GM18519 (cell line): Measurements from ENCODE around the gene KRTAP16-1.
"Not testable (repeated sequence)": the region's sequence is repeated elsewhere in the genome, so short reads cannot be mapped to it uniquely, and the experiment has no call there.

Experiments
- ATAC-seq: cut with Tn5 transposase; IDR thresholded peaks from one replicate; pipeline ENCODE4 v1.9.1; 2021; ENCODE audit warnings: mild to moderate bottlenecking, moderate library complexity; ENCODE audit not compliant: unreplicated experiment, low FRiP score

The KRTAP16-1 gene

DNA sequence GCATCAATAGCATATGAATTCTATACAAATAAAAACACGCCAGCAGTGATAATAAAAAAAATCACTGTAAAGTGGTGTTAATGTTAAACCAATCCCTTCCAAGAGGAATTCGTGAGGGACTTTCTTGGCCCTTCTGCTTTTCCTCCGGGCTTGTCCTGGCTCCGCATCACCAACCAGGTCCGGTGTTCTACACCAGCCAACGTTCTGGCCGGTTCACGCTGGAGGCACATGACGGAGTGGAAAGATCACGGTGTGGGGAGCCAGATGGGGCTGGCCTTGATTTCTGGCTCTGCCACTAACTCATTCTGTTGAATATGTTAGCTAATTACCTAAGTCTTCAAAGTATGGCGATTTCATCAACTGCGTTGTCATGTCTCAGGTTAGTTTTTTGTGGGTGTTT is 5.0 kb downstream of the KRTAP16-1 start:
- ATAC-seq = no peak

DNA sequence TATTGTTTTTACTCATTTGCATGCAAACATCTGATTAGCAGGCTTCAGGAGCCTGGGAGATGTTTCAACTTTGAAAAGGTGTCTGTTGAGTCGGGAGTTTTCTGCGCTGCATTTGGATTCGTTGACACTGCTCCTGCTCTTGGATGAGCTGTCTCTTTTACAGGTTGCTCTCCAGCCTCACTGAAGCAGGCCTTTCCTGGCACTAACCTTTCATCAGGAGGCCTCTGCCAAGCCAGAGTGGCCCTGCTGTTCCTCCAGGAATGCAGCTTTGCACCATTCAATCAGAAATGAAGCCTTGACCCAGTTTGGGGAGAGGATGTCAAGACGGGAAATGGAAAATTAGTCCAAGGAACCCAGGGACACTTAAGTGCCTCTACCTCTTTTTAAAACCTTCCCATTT is 6.1 kb downstream of the KRTAP16-1 start:
- ATAC-seq = no peak

DNA sequence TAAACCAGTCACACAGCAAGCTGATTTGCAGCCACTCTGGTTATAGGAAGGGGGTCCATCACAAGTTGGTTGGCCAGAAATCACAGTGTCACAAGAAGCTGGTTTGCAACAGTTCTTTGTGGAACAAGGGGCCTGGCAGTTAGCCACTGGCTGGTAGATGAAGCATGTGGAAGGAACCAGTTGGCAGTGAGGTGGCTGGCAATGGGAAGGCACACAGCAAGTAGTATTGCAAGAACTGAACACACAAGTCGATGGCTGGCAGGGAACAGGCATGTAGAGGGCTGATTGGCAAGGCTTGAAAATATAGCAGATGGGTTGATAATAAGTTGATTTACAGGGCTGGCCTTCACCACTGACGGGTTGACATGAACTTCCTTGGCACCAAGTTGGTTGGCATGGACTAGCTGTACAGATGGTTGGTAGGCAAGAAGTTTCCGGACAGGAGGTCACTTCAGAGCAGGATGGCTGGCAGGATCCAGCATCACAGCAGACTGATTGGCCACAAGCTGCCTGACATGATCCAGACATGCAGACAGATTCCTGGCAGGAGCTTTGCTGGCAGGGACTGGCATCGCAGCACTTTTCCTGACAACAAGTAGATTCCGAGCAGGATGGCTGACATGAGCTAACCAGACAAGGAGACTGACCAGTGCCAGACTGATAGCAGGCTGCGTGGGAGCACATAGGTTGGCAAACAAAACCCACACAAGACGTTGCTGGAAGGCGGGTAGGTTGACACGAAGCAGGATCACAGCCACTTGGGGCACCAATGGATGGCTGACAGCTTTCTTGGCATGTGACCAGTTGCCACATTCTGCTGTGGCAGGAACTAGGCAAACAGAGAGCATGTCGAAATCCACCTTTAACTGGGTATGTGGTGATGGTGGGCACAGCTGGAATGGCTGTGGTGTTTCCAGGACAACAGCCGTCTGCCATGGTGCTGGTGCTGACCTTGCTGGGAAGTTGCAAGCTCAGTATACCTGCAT is 6.9 kb downstream of the KRTAP16-1 start, which contains the start of gene KRTAP29-1:
KRTAP29-1 (minus strand) TSS at position 936 of the 986 bp plus-strand sequence; CDS start at position 936, 0 bp downstream.
- no peak for ATAC-seq

DNA sequence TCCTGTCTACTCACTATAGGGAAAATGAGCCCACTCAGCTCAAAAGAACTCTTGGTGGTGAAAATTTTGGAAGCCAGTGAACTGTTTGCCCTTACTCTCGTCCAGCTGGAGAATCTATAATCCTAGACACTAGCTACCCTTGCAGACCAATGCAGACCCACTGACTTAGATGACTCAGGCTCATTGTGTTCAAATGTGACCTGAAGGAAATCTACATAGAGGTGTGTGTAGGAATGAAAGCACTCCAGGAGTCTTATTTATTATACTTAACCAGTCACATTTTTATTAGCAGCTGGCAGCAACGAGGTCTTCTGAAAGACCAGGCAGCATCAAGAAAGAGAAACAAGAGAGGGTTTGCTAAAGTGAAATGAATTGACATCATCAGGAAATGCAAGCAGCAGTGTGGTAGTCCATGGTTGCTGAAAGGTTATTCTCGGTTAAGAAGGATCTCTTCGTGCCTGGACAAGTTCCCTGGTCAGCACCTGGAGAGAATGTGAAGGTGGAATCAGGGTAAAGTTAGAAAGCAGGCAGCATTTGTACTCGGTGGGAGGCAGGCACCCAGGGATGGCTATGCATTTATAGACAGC is 7.8 kb downstream of the KRTAP16-1 start:
- no peak for ATAC-seq

DNA sequence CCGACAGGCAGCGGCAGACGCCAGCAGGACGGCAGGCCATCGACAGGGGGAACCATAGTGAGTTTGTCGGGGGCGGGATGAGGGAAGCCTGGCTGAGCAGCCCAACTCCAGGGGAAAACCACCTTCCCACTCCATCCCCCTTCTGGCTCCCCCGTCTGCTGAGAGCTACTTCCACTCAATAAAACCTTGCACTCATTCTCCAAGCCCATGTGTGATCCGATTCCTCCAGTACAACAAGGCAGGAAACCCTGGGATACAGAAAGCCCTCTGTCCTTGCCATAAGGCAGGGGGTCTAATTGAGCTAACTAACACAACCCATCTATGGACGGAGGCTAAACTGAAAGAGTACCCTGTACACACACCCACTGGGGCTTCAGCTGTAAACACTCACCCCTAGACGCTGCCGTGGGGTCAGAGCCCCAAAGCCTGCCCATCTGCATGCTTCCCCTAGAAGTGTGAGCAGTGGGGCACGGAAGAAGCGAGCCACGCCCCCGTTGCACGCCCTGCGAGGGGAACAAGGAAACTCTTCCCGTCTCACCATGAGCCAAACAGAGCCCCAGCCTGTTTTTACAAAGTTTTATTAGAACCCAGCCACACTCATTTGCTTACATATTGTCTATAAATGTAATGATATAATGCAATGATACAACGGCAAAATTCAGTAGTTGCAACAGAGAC is 10.5 kb downstream of the KRTAP16-1 start:
- no peak for ATAC-seq

DNA sequence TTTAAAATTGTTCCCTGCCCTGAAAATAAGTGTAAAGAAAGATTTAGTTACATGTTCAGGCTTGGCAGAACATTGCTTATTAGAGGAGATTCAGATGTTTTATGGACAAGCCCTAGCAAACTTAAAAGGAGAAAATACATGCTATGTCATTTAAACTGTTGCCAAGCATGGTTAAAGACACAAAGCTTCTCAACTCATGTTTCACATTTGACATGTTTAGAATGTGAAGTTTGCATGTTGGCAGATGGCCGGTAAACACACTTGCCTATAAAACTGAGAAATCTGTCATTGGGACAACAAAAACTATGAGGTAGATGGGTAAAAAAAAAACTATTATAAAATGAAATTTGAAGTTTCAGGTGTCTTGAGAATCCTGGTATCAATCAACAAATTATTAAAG is 12.3 kb downstream of the KRTAP16-1 start:
- ATAC-seq = no peak

DNA sequence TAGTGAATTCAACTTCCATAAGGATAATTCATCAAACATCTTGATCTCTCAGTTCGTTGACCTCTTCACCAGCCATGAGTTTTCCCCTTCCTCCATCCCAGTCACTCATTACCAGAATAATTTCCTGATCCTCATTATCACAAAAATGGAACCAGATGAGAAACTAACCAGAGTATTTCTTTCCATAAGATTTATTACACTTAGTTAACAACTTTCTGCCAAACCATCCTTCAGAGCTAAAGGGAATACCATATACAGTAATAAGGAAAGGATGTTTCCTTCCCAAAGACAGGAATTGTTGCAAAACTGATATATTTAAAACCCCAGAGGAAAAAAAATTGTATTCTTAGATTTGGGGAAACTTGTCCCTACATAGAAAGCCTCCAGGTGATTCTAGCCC is 15.1 kb downstream of the KRTAP16-1 start:
- ATAC-seq = no peak

DNA sequence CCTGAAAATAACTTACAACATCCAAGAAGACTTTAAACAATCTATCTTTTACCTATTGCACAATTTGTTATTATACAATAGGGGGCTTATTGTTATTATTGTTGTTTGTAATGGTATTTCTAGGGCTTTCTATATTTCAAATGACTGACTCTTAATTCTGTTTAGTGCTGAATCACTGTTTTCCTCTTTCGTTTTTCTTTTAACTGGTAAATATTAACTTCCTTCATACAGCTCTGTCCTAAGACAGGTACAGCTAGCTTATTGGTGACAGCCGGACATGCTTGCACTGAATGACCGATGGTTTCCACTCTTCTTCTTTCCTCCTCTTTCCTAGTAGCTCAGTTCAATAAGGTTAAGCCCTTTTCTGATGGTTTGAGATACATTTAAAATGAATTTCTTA is 22.1 kb downstream of the KRTAP16-1 start:
- no peak for ATAC-seq

DNA sequence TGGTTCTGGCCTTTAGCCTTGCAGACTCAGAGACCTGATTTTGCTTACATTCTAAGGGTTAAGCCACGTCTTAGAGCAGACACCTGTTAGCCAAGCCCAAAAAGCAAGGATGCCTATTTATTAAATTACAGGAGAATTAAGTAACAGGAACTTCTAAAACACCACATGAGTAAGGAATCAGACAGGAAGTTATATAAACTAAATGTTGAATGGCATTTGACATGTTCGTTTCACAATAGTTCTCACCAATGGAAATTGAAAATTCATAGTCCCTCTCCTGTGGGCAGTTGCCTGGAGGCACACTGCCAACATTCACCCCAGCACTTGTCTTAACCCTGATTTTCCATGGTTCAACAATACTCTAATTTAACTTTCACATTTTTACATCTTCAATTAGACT is 24.6 kb downstream of the KRTAP16-1 start:
- no peak for ATAC-seq

DNA sequence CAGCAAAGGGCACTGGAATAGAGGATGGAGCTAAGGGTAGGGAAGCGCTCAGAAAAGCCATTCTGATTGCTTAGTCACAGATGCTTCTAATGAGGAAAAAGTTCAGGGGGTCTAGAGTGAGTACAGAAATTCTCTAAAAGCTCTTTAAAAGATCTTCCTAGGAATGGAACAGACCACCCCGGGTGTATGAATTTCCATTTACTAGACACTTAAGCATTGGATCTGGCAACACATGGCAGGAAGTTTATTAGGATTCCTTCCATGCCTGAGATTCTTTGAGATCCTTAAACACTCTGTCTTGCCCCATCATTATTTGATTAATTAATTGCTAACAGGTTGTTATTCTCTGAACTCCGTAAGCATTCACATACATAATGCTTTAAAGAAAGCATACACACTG is 25.1 kb downstream of the KRTAP16-1 start:
- ATAC-seq = no peak

DNA sequence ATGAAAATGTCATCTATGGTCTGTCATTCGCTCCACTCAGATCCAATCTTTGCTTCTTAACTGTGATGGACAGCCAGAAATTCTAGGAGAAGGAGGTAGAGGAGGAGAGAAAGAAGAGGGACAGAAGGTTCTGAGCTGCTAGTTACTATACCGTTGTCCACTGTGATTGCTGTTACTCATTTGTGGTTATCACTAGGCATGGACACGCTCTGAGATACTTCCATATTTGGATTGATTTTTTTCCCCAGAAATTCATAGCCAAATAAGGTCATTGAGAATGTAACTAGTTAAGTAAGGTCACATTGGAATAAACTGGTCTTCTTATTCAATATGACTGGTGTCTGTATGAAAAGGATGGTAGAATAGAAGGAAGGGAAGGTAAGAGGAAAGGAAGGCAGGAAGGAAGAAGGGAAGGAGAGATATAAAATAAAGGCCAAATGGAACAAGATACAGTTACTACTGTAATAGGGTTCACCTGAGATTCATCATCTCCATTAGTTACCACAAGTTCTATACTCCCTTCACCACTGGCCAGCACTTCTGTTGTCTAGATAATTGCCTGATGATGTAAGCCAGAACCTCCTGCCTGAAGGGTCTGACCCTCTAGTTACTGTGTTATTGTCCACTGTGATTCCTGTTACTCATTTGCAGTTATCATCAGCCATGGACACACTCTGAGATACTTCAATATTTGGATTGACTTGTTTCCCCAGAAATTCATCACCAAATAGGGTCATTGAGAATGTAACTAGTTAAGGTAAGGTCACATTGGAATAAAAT is 30.7 kb downstream of the KRTAP16-1 start:
- no peak for ATAC-seq

DNA sequence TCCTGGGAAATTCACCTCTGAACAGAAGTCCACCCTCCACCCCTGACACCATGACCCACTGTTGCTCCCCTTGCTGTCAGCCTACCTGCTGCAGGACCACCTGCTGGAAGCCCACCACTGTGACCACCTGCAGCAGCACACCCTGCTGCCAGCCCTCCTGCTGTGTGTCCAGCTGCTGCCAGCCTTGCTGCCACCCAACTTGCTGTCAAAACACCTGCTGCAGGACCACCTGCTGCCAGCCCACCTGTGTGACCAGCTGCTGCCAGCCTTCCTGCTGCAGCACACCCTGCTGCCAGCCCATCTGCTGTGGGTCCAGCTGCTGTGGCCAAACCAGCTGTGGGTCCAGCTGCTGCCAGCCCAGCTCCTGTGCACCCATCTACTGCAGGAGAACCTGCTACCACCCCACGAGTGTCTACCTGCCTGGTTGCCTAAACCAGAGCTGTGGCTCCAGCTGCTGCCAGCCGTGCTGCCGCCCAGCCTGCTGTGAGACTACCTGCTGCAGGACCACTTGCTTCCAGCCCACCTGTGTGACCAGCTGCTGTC is 33.4 kb downstream of the KRTAP16-1 start, which contains the start of gene KRTAP9-7:
KRTAP9-7 (plus strand) TSS at position 51 of the 543 bp plus-strand sequence; CDS start at position 51, 0 bp downstream.
- ATAC-seq = not testable (repeated sequence)

DNA sequence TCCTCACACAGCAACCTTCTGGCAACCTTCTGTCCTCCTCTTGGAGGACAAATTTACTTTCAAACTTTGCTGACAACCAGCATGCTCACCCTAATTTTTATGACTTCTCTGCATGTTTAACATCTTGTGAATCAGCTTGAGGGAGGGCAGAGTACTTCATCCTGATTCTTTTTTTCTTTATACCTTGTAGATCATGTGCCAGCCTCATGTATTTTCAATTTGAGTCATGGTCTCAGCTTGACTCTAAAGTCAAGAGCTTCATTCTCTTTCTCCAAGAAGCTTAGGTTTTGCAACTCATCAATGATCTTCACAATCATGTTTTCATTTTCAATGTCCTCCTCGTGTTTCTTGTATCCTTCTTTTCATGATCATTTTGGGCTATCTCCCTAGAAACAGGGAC is 37.3 kb downstream of the KRTAP16-1 start:
- no peak for ATAC-seq

DNA sequence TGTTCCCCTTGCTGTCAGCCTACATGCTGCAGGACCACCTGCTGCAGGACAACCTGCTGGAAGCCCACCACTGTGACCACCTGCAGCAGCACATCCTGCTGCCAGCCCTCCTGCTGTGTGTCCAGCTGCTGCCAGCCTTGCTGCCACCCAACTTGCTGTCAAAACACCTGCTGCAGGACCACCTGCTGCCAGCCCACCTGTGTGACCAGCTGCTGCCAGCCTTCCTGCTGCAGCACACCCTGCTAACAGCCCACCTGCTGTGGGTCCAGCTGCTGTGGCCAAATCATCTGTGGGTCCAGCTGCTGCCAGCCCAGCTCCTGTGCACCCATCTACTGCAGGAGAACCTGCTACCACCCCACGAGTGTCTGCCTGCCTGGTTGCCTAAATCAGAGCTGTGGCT is 37.8 kb downstream of the KRTAP16-1 start:
- ATAC-seq = not testable (repeated sequence)

DNA sequence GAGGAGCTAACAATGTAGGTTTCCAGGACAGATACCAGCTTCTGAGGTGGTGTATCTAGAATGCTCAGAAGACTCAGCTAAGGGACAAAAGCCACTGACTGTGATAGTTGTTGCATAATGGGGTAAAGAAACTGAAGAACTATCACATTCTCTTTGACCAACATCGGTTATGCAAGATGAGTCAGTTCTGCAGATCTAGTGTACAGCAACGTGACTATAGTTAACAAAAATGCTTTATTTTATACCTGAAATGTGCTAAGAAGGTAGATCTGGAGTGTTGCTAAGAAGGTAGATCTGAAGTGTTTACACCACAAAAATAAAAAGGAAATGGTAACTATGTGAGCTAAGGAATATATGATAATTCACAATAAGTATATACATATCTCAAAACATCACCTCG is 41.4 kb downstream of the KRTAP16-1 start:
- no peak for ATAC-seq

DNA sequence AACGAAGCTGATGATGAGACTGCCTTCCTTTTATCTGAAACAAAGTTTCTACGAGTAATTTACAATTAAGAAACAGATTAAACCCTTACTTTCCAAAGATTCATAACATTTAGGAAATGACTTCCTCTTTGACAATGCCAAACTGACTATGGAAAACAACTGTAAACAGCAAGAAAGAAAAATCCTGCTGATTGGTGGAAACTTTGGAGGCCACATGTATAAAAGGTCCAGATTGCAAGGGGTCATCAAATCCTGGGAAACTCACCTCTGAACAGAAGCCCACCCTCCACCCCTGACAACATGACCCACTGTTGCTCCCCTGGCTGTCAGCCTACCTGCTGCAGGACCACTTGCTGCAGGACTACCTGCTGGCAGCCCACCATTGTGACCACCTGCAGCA is 44.0 kb downstream of the KRTAP16-1 start, which contains the start of gene KRTAP9-6:
KRTAP9-6 (plus strand) TSS at position 301 of the 400 bp plus-strand sequence; CDS start at position 301, 0 bp downstream.
- ATAC-seq = no peak

DNA sequence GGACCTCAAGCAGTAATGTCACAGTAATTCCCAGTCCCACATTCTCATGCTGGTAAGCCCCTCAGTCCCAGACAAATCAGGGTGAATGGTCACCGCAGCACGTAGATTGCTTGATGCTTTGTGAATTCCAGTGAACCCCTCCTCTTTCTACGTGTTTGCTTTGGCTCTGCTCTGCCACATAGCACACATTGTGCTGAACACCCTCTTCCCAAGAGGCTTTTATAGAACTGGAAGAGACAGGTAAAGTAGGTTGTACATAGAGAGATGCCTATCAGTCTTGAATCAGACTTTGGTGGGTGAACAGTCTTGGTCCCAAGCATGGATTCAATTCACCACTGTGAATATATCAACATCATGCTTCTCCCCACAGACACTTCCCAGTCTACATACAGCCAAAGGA is 44.5 kb downstream of the KRTAP16-1 start:
- ATAC-seq = no peak

DNA sequence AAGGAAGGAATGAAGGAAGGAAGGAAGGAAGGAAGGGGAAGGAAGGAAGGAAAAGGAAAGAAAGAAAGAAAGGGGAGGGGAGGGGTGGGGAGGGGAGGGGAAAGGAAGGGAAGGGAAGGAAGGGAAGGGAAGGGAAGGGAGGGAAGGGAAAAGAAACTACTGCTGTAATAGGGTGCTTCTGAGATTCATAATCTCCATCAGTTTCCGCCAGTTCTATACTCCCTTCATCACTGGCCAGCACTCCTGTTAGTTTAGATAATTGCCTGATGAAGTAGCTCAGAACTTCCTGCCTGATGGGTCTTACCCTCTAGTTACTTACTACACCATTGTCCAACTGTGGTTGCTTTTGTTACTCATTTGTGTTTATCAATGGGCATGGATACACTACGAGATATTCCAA is 45.9 kb downstream of the KRTAP16-1 start:
- ATAC-seq = no peak

DNA sequence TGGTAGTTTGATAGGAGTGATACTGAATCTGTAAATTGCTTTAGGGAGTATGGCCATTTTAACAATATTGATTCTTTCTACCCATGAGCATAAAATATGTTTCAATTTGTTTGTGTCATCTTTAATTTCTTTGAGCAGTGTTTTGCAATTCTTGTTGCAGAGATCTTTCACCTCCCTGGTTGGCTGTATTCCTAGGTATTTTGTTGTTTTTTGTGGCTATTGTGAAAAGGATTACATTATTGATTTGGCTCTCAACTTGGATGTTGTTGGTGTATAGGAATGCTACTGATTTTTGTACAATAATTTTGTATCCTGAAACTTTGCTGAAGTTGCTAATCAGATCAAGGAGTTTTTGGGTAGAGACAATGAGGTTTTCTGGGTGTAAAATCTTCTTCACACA is 50.7 kb downstream of the KRTAP16-1 start:
- ATAC-seq = no peak
